Heart left ventricle (tissue), 13 donors: Measurements from ENCODE around the gene TRMT61A.

ENCODE experiments used
- POLR2A ChIP-seq, 2 donors: fragments of 450-650 bp; IDR thresholded peaks; one replicate each; pipeline ENCODE4 v1.6.1; 2017; ENCODE audit warnings: antibody characterized with exemption in 2 of 2, mild to moderate bottlenecking in 2 of 2, moderate library complexity in 2 of 2
- TF ChIP-seq, protein P1 (sequence below), 12 donors: fragments of 200-600 bp; sonication (generic) in 4 of 12; IDR thresholded peaks; one replicate each; pipeline versions ENCODE4 v1.5.0 to v1.8.0; 2018 to 2022; ENCODE audit warnings: antibody characterized with exemption in 12 of 12, mild to moderate bottlenecking in 5 of 12
- donor health status: ischemic (EF 13 %, LVEDD 7.1; RV severe dilation, severe dysfunction).
- donor health status: DM: no; HTN: yes; CAD: no.
- donor health status: DM: no; HTN: no; CAD: no.
- donor health status: ischemic (EF 25% LVEDD 6.9; RV normal size, moderate dysfunction).
- donor health status: ischemic (EF 25% LVEDD 5.7; RV mildly dilated, moderate dysfunction).
- donor health status: ischemic (EF 35%, LVEDD 5.7; RV mildly dilated, moderate dysfunction).
- donor health status: nonischemic (EF 11% LVEDD 7.7; RV severe dilation, severe dysfunction).
- donor health status: DM: yes; HTN: yes; CAD: no.
- donor health status: PGD.
- donor health status: ischemic (EF 29% LVEDD 5.4; RV normal size, mild dysfunction).
- donor health status: nonischemic (EF 23%, LVEDD 6.1; RV moderate dilation, normal function).

DNA sequence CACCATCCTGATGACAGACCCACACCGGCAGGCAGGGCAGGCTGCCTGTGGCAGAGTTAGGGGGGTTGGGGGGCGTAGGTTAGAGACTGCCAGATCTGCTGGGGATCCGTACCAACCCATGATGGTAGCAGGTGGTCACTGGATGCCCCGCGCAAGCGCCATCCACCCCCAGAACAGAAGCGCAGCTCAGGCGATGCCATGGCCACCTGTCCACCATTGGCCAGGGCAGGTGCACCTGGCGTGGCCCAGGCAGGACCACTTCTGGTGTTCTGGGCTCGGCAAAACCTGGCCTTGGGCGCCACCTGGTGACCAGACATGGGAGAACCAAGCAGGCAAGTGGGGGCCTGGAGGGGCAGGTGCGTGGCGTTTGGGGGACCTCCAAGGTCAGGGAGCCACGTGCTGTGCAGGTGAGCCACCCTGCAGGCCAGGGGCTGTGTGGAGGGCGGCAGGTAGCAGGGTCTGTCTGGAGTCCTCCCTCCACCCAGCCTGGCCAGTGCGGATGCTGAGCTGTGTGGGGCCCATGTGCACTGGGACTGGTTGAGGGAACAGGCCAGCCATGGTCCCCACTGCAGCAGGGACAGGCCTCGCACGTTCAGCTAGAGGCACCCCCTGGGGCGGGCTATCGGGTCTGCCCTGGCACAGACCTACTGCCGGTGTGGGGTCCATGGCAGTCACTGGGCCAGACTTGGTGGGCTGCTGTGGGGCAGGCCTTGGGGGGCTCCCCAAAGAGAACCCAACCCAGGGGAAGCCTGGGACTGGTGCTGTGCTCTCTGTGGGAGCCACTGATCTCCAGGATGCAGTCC lies 17.9 kb downstream of the TRMT61A start:
- TF ChIP-seq, protein P1, sequence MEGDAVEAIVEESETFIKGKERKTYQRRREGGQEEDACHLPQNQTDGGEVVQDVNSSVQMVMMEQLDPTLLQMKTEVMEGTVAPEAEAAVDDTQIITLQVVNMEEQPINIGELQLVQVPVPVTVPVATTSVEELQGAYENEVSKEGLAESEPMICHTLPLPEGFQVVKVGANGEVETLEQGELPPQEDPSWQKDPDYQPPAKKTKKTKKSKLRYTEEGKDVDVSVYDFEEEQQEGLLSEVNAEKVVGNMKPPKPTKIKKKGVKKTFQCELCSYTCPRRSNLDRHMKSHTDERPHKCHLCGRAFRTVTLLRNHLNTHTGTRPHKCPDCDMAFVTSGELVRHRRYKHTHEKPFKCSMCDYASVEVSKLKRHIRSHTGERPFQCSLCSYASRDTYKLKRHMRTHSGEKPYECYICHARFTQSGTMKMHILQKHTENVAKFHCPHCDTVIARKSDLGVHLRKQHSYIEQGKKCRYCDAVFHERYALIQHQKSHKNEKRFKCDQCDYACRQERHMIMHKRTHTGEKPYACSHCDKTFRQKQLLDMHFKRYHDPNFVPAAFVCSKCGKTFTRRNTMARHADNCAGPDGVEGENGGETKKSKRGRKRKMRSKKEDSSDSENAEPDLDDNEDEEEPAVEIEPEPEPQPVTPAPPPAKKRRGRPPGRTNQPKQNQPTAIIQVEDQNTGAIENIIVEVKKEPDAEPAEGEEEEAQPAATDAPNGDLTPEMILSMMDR (IDR thresholded peaks at IDR 0.05): peak; percentile 78 to 96 (median 91)
- no peak for TF ChIP-seq POLR2A (IDR thresholded peaks at IDR 0.05)
